Measurements from ENCODE around the gene LYRM1. TPM values are rescaled to one million over a fixed set of nuclear protein-coding genes. Genes with fewer than 3 reads are reported as not detected.

The LYRM1 gene
- total and polyA plus RNA-seq, 2 of the 4 experiments (the other 2 are of a cell fraction): 19.0 to 35.0 TPM

DNA sequence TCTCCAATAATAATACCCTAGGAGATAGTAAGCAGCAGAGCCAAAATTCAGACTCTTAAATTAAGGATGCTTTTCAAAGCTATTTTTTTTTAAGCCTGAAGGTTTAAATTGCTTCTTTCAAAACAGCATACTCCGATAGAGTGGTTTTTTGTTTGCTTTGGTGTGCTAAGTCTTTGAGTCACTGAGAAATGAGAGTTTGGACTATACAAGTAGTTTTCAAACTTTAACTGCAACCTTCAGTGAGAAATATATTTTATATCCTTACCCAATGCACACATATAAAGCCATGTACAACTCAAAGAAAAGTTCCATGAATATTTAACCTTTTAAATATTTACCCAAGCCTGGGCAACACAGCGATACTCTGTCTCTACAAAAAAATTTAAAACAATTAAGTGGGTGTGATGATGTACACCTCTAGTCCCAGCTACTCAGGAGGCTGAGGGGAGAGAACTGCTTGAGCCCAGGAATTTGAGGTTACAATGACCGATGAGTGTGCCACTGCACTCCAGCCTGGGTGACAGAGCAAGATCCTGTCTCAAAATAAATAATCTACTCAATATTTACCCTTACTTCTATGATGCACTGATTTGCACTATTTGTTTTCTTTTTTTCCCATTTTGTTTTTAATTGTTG lies 19.6 kb upstream of the LYRM1 start:
- Histone ChIP-seq H3K27ac (ENCODE audit: insufficient read depth, low read length) (no peak overlapping the region), H3K9me3 (ENCODE audit: control insufficient read depth, insufficient read depth, low read length) (no peaks in the 10 kb centered on the region), H3K14ac (replicated peaks; ENCODE audit: low read depth, low read length) (no peak overlapping the region), H2BK15ac (ENCODE audit: low read depth, low read length) (no peak overlapping the region), H4K5ac (ENCODE audit: low read depth, low read length) (no peak overlapping the region), H3K4me2 (ENCODE audit: low read depth, low read length) (peak overlapping the region; percentile 37), H2AK9ac (replicated peaks; ENCODE audit: low read depth, low read length, poor library complexity) (no peak overlapping the region), H3K27me3 (ENCODE audit: control insufficient read depth, insufficient read depth, low read length) (no peaks in the 10 kb centered on the region), H3K18ac (ENCODE audit: low read depth, low read length) (no peak overlapping the region), H3K9ac (ENCODE audit: low read depth, low read length) (no peak overlapping the region), H2AK5ac (ENCODE audit: low read depth, low read length) (no peak overlapping the region), H2BK120ac (ENCODE audit: low read depth, low read length) (no peak overlapping the region), H3K23ac (ENCODE audit: low read depth, low read length) (peak overlapping the region; percentile 41; the same call in 1 of the 2 replicates), H2AFZ (replicated peaks; ENCODE audit: low read length, poor library complexity) (no peak overlapping the region), H2BK5ac (ENCODE audit: low read depth, low read length, poor library complexity, severe bottlenecking) (peak overlapping the region; percentile 53), H3K4ac (ENCODE audit: low read depth, low read length) (no peak overlapping the region), H4K91ac (ENCODE audit: insufficient read depth, low read depth, low read length) (no peak overlapping the region), H3K56ac (ENCODE audit: extremely low read depth, insufficient read depth, low read length) (no peak overlapping the region), H3K79me1 (ENCODE audit: low read depth in 1 of 2, low read length in 2 of 2) (peaks cover 26 to 80% of the 10 kb centered on the region in 2 experiments), H3K4me3 (ENCODE audit: insufficient read depth, low read depth, low read length) (no peak overlapping the region), H3K36me3 (ENCODE audit: control insufficient read depth, insufficient read depth, low read length) (no peaks in the 10 kb centered on the region), H2BK20ac (ENCODE audit: low read depth, low read length) (no peak overlapping the region), H3K4me1 (ENCODE audit: control insufficient read depth, insufficient read depth, low read length) (peaks cover 19% of the 10 kb centered on the region), H3K9me1 (ENCODE audit: insufficient read depth, low read length) (peaks cover 27% of the 10 kb centered on the region), H4K8ac (ENCODE audit: low read depth in 2 of 2, low read length in 2 of 2) (no peak overlapping the region), H4K20me1 (ENCODE audit: insufficient read depth, low read length) (peaks cover 56% of the 10 kb centered on the region; the same call in 1 of the 2 replicates)
- no peak for DNase-seq
- WGBS, 2 experiments (ENCODE audit: extremely low coverage in 2 of 2, insufficient read length in 1 of 2): no CpG with 5 or more reads among the region's 3 CpGs
- ATAC-seq (ENCODE audit: low read depth): no peak
- no TSS peak for BruUV-seq (replicated peaks)
- ChIA-PET CTCF (interaction anchor here (0.6 kb wide), 1 partner anchor 13 kb away, joined by 3 read pairs; no protein-coding TSS in a partner anchor), POLR2A (ENCODE audit: unreplicated experiment) (no interaction called here)
- dilution Hi-C loops (cut with HindIII; ENCODE audit: low sequenced_read_pairs, unreplicated experiment) (no loop called here), intact Hi-C loops (cut with micrococcal nuclease) (no loop called here), in situ Hi-C loops (cut with MboI; ENCODE audit: low sequenced_read_pairs) (no loop called here)
- TF ChIP-seq BHLHE40 (IDR thresholded peaks at IDR 0.05; ENCODE audit: low read depth, low read length): no peak
- TF ChIP-seq CHD1 (IDR thresholded peaks at IDR 0.05; ENCODE audit: low read depth, low read length): no peak
- TF ChIP-seq FOS (IDR thresholded peaks at IDR 0.05; ENCODE audit: low read depth, low read length): no peak
- TF ChIP-seq RAD21 (IDR thresholded peaks at IDR 0.05; ENCODE audit: low read length): no peak
- no peak for TF ChIP-seq CEBPB (IDR thresholded peaks at IDR 0.05; ENCODE audit: low read depth, low read length)
- TF ChIP-seq MAZ (IDR thresholded peaks at IDR 0.05; ENCODE audit: borderline replicate concordance, low read depth, low read length): no peak
- TF ChIP-seq, protein P1, sequence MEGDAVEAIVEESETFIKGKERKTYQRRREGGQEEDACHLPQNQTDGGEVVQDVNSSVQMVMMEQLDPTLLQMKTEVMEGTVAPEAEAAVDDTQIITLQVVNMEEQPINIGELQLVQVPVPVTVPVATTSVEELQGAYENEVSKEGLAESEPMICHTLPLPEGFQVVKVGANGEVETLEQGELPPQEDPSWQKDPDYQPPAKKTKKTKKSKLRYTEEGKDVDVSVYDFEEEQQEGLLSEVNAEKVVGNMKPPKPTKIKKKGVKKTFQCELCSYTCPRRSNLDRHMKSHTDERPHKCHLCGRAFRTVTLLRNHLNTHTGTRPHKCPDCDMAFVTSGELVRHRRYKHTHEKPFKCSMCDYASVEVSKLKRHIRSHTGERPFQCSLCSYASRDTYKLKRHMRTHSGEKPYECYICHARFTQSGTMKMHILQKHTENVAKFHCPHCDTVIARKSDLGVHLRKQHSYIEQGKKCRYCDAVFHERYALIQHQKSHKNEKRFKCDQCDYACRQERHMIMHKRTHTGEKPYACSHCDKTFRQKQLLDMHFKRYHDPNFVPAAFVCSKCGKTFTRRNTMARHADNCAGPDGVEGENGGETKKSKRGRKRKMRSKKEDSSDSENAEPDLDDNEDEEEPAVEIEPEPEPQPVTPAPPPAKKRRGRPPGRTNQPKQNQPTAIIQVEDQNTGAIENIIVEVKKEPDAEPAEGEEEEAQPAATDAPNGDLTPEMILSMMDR (conservative IDR thresholded peaks at IDR 0.05; ENCODE audit: low read depth, low read length): no peak
- TF ChIP-seq, protein P2, sequence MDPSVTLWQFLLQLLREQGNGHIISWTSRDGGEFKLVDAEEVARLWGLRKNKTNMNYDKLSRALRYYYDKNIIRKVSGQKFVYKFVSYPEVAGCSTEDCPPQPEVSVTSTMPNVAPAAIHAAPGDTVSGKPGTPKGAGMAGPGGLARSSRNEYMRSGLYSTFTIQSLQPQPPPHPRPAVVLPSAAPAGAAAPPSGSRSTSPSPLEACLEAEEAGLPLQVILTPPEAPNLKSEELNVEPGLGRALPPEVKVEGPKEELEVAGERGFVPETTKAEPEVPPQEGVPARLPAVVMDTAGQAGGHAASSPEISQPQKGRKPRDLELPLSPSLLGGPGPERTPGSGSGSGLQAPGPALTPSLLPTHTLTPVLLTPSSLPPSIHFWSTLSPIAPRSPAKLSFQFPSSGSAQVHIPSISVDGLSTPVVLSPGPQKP (IDR thresholded peaks at IDR 0.05; ENCODE audit: borderline replicate concordance, low read depth, low read length): no peak
- TF ChIP-seq POLR2A (IDR thresholded peaks at IDR 0.05; ENCODE audit: low read depth, low read length): no peak
- TF ChIP-seq RFX5 (IDR thresholded peaks at IDR 0.05; ENCODE audit: low read depth, low read length): no peak

Measured in IMR-90 (cell line).